ENCODE measurements around the gene FARP1. TPM values are rescaled to one million over a fixed set of nuclear protein-coding genes. Genes with fewer than 3 reads are reported as not detected.

The FARP1 gene
- total and polyA plus RNA-seq, 2 of the 13 experiments (the other 11 are each of a cell fraction or from before 2014, with no cell fraction given), result 70.6 to 126 TPM

GRCh38 chr13:98173431-98174152, 30.7 kb downstream of the FARP1 start (continued):
- TF ChIP-seq, protein P1, sequence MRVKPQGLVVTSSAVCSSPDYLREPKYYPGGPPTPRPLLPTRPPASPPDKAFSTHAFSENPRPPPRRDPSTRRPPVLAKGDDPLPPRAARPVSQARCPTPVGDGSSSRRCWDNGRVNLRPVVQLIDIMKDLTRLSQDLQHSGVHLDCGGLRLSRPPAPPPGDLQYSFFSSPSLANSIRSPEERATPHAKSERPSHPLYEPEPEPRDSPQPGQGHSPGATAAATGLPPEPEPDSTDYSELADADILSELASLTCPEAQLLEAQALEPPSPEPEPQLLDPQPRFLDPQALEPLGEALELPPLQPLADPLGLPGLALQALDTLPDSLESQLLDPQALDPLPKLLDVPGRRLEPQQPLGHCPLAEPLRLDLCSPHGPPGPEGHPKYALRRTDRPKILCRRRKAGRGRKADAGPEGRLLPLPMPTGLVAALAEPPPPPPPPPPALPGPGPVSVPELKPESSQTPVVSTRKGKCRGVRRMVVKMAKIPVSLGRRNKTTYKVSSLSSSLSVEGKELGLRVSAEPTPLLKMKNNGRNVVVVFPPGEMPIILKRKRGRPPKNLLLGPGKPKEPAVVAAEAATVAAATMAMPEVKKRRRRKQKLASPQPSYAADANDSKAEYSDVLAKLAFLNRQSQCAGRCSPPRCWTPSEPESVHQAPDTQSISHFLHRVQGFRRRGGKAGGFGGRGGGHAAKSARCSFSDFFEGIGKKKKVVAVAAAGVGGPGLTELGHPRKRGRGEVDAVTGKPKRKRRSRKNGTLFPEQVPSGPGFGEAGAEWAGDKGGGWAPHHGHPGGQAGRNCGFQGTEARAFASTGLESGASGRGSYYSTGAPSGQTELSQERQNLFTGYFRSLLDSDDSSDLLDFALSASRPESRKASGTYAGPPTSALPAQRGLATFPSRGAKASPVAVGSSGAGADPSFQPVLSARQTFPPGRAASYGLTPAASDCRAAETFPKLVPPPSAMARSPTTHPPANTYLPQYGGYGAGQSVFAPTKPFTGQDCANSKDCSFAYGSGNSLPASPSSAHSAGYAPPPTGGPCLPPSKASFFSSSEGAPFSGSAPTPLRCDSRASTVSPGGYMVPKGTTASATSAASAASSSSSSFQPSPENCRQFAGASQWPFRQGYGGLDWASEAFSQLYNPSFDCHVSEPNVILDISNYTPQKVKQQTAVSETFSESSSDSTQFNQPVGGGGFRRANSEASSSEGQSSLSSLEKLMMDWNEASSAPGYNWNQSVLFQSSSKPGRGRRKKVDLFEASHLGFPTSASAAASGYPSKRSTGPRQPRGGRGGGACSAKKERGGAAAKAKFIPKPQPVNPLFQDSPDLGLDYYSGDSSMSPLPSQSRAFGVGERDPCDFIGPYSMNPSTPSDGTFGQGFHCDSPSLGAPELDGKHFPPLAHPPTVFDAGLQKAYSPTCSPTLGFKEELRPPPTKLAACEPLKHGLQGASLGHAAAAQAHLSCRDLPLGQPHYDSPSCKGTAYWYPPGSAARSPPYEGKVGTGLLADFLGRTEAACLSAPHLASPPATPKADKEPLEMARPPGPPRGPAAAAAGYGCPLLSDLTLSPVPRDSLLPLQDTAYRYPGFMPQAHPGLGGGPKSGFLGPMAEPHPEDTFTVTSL (CRISPR knock-in tag; IDR thresholded peaks at IDR 0.05; ENCODE audit: borderline replicate concordance), result peak; percentile 70; the same call in 1 of the 2 replicates
- TF ChIP-seq AGO2 (optimal IDR thresholded peaks at IDR 0.05; ENCODE audit: low read depth, low read length), result no peak
- TF ChIP-seq SETDB1 (CRISPR knock-in tag; IDR thresholded peaks at IDR 0.05; ENCODE audit: borderline replicate concordance), result no peak
- no peak for TF ChIP-seq JARID2 (CRISPR knock-in tag; IDR thresholded peaks at IDR 0.05; ENCODE audit: insufficient replicate concordance)
- TF ChIP-seq, protein P2, sequence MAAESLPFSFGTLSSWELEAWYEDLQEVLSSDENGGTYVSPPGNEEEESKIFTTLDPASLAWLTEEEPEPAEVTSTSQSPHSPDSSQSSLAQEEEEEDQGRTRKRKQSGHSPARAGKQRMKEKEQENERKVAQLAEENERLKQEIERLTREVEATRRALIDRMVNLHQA (CRISPR knock-in tag; IDR thresholded peaks at IDR 0.05), result no peak
- no peak for TF ChIP-seq CEBPZ (IDR thresholded peaks at IDR 0.05; ENCODE audit: low read length)
- TF ChIP-seq, protein P3, sequence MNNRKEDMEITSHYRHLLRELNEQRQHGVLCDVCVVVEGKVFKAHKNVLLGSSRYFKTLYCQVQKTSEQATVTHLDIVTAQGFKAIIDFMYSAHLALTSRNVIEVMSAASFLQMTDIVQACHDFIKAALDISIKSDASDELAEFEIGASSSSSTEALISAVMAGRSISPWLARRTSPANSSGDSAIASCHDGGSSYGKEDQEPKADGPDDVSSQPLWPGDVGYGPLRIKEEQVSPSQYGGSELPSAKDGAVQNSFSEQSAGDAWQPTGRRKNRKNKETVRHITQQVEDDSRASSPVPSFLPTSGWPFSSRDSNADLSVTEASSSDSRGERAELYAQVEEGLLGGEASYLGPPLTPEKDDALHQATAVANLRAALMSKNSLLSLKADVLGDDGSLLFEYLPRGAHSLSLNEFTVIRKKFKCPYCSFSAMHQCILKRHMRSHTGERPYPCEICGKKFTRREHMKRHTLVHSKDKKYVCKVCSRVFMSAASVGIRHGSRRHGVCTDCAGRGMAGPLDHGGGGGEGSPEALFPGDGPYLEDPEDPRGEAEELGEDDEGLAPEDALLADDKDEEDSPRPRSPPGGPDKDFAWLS (CRISPR knock-in tag; IDR thresholded peaks at IDR 0.05; ENCODE audit: borderline replicate concordance), result no peak
- no peak for TF ChIP-seq ZNF589 (CRISPR knock-in tag; conservative IDR thresholded peaks at IDR 0.05)
- TF ChIP-seq GABPA (IDR thresholded peaks at IDR 0.05; ENCODE audit: low read depth, low read length), result no peak
- peak; percentile 63 for TF ChIP-seq GABPA (CRISPR knock-in tag; IDR thresholded peaks at IDR 0.05; ENCODE audit: low read depth)
- no peak for TF ChIP-seq ZFP82 (CRISPR knock-in tag; IDR thresholded peaks at IDR 0.05; ENCODE audit: borderline replicate concordance)
- peak; percentile 56 for TF ChIP-seq MAX (IDR thresholded peaks at IDR 0.05)
- TF ChIP-seq ZNF570 (CRISPR knock-in tag; IDR thresholded peaks at IDR 0.05; ENCODE audit: borderline replicate concordance), result no peak

Data from HepG2 (cell line).